Measurements from ENCODE around the gene CHST6.

GRCh38 chr16:75491876-75492275, 3.4 kb downstream of the CHST6 start:
- TF ChIP-seq BACH1 (tag; IDR thresholded peaks at IDR 0.05) (no peak), ZBTB33 (CRISPR knock-in tag; IDR thresholded peaks at IDR 0.05) (no peak), EZH2 (IDR thresholded peaks at IDR 0.05; ENCODE audit: borderline replicate concordance, low read depth, low read length) (no peak), CTCF (IDR thresholded peaks at IDR 0.05 in 2 of 3, conservative IDR thresholded peaks at IDR 0.05 in 1 of 3; ENCODE audit: insufficient read depth in 2 of 3, low read depth in 1 of 3, low read length in 3 of 3) (no peak), EGR1 (conservative IDR thresholded peaks at IDR 0.05) (no peak), POLR2A (conservative IDR thresholded peaks at IDR 0.05) (no peak), TAF1 (IDR thresholded peaks at IDR 0.05; ENCODE audit: control insufficient read depth, extremely low read depth, insufficient read depth, low read length, severe bottlenecking) (no peak)

All from K562 (cell line).